Measurements from ENCODE around the gene NPHP1.

GRCh38 chr2:110173523-110173922, 31.3 kb downstream of the NPHP1 start:
- no peak for TF ChIP-seq CTCF (IDR thresholded peaks at IDR 0.05; ENCODE audit: low read depth, low read length)
- TF ChIP-seq POLR2A (IDR thresholded peaks at IDR 0.05; ENCODE audit: extremely low read depth, insufficient read length), result no peak
- TF ChIP-seq MAX (IDR thresholded peaks at IDR 0.05; ENCODE audit: low read depth, low read length), result no peak

Data from NB4 (cell line).